HG02870 (cell line): ENCODE measurements around the gene THSD7A.
"Not testable (repeated sequence)": the region's sequence is repeated elsewhere in the genome, so short reads cannot be mapped to it uniquely, and the experiment has no call there.

ENCODE experiments used
- ATAC-seq: cut with Tn5 transposase; IDR thresholded peaks from one replicate; pipeline ENCODE4 v1.9.1; 2021; ENCODE audit warnings: mild to moderate bottlenecking, moderate library complexity; ENCODE audit not compliant: unreplicated experiment

THSD7A gene

DNA sequence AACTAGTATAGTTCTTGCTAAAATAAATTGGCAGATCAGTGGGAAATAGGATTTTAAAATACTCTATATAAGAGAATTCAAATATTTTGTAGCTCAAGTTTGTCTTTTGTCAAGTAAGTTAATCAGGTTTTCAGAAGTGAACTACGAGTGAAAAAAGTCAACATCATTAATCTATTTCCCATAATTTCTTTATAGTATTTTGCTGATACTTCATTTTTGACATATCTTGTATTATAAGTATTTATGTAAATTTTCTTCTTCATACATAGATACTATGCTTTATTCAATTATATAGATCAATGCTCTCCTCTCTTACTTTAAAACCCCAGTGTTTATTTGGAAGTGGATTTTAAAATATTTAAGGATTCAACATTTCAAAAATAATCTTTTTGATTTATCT, 360.7 kb downstream of the THSD7A start:
- ATAC-seq = no peak

DNA sequence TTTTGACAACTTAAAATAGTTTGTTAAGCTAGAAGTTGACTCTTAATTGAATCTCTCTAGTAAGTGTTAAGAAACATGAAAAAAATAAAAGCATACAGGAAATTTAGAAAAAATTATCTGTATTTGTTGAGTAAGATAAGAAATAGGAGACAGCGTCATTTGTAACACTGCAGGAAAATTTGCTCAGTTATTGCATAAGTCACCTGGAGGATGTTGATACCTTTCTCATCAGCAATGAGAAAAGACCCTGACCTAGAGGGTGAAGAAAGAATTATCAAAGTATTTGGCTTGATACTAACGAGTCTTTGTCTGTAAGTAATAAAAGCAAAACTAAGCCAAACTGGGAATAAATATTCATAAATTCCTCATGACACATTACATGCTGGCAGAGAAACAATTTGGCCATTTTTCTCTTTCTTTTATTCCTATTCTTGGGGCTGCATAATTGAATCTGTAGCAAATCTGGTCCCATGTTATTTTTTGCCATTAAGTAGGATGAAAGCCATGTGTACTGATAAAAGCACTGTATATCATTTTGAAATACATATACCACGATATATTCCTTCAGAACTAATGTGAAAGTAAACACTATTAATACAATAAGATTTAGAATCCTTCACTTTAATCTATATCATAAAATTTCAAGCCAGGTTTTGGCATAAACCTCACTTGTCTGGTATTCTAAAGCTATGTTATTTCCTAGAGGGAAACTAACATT, 362.8 kb downstream of the THSD7A start:
- no peak for ATAC-seq

DNA sequence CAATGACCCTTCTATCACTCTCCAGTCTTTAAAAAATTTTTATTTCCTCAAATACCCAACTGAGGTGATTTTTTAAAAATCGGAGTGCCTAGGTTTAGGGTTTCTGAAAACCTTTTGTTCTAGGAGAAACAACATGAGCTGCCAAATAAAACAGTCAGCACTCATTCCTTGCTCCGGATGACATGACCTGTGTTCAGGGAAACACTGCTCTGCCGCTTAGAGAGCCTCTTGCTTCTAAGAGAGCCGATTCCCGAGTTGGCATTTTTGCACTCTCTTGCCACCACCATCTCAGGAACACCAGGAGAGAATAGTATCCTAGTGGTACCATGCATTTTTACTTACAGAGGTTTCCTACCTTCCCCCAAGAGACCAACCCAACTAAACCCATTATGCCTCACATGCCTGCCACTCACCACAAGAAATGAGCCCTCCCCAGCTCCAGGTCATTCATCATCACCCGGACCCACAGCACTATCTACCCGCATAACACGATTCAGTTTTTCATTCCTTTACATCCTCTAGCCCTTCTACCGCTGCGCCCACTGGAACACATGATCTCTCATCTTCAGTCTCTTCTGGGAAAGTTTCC, 365.4 kb downstream of the THSD7A start:
- no peak for ATAC-seq

GRCh38 chr7:11464624-11465023, 367.4 kb downstream of the THSD7A start:
- ATAC-seq = no peak

- no peak for ATAC-seq
Observed at GRCh38 chr7:11461946-11462345, 370.1 kb downstream of the THSD7A start.

- ATAC-seq = no peak
Observed at GRCh38 chr7:11458736-11459483, 373.1 kb downstream of the THSD7A start.

GRCh38 chr7:11457419-11457818, 374.6 kb downstream of the THSD7A start:
- no peak for ATAC-seq

GRCh38 chr7:11456574-11456973, 375.4 kb downstream of the THSD7A start:
- ATAC-seq = no peak

DNA sequence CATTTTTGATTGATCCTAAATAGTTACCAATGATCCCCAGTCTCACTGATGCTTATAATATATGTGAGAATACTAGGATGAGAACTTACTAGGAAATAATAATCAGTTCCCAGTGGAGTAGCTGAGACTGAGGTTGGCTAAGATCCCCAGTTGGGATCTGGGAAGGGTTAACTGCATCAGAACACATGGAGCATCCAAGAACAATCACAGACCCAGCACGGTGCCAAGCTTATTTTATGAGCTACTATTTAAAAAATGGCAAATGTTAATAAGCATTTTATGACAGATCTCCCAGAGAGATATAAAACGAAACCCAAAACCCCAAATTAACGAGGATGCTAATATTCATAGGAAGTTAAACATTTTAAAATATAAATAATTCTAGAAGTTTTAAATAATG, 379.5 kb downstream of the THSD7A start:
- ATAC-seq = no peak

DNA sequence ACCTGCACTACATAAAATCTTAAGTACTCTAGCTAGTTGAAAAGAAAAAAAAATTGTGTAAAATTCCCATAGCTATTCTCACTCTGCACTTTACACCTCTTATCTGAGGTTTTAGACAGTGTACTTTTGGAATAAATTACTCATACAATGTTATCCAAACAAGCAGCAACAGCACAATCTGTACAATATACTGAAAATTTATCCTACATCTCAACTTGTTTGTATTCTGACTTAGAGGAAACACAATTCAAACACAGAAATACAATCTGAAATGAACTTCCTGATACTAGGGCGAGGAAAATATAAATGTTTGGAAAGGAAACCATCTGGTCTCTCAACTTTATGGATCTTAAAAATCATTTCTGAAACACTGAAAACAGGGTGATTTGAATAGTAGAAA, 381.7 kb downstream of the THSD7A start:
- ATAC-seq = no peak

DNA sequence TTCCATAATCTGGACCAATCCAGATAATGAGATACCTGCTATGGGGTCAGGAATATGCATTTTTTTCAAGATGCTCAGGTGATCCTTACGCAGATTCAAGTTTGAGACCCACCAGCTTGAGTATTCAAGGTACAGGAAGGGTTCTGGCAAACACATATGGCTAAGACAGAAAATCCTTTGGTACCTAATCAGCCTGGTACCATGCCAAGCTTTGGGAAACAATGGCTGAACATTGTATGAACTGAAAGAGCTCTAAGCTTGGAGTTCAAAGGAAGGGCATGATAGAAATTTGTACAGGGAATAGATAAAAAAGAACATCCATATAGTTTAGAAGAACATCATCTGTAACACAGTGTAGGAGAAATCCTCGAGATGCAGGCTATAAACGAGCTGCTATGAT, 382.7 kb downstream of the THSD7A start:
- ATAC-seq = no peak

DNA sequence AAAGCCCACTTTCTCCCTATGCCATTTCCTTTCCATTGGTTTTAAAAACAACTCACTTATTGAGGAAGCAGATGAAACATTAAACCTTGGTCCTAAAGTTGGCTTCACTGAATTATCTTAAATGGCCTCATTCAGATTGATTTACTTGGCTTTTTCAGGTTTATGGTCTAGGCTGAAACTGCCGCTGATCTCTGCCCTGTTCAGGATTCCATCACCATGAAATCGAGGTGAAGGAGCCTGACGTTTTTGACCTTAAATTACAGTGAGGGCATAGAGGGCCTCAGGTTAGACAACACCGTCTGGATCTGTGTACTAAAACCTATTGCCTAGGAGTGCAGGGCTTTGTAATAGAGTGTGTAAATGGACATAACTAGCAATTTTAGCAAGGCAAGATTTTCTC, 383.7 kb downstream of the THSD7A start:
- ATAC-seq = no peak

- no peak for ATAC-seq
Observed at GRCh38 chr7:11447106-11447505, 384.9 kb downstream of the THSD7A start.

DNA sequence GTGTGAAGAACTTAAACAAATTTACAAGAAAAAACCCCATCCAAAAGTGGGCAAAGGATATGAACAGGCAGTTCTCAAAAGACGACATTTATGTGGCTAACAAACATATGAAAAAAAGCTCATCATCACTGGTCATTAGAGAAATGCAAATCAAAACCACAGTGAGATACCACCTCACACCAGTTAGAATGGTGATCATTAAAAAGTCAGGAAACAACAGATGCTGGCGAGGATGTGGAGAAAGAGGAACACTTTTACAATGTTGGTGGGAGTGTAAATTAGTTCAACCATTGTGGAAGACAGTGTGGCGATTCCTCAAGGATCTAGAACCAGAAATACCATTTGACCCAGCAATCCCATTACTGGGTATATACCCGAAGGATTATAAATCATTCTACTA, 388.1 kb downstream of the THSD7A start:
- not testable (repeated sequence) for ATAC-seq

DNA sequence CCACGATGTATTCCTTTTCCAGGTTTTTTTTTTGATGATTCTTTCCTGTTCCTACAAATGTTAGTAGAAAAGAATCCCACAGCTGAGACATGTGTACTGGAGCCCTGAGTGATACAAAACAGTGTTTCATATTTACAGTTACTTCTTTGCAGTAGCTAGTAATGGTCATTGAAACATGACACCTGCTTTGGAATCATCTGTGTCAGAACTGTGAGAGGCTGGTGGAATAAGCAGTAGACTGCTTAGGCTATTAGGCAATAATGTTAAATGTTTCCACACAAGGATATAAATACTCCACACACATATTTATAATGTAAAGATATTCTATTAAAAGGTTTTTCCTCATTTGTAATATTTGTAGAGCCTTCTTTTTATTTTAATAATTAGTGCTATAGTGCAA, 394.0 kb downstream of the THSD7A start:
- no peak for ATAC-seq

DNA sequence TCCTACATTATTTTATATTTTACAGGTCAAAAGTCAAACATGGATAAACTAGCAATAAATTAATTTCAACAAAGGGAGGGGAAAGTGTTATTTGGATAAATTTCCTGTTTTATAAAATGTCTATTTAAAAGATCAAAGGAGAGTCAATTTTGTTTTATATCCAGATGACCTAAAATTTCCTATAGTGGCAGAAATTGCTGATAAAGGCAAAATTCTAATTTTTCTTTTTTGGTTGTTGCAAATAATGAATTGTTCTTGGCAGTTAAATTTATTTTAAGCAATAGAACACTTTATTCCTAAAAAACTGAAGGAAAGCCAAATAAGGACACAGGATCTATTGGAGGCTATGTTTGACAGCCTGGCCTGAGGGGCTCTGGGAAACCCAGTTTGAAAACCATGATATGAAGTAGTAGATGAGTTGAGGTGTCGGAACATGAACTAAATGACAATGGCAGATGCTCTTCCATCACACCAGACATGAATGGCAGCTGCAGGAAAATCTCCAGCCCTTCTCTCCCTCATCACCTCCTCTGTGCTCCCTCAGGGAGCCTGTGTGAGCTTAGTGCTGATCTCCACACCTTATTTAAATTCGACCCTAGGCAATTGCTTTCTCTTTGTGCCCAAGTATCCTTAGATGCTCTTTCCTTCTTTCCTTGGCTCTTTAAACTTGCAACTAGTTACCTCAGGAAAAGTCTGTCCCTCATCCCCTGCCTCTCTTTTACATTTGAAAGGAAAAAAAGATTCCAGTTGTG, 395.0 kb downstream of the THSD7A start:
- ATAC-seq = no peak

DNA sequence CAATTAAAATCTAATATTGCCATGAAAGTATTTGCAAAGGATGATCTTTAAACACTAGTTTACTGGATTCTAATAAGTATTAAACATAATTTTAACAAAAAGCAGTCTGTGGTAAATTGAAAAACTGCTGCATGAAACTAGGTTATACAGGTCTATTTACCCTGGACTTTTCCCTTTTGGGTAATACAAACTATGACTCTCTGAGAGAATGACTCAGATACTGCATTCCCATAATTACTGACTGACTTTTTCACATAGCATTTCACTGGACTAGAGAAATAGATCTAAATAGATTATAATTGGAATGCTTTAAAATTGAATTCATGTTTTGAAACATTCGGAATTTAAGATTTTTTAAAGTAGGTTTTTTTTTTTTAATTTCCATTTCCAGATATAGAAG, 395.7 kb downstream of the THSD7A start:
- ATAC-seq = no peak

DNA sequence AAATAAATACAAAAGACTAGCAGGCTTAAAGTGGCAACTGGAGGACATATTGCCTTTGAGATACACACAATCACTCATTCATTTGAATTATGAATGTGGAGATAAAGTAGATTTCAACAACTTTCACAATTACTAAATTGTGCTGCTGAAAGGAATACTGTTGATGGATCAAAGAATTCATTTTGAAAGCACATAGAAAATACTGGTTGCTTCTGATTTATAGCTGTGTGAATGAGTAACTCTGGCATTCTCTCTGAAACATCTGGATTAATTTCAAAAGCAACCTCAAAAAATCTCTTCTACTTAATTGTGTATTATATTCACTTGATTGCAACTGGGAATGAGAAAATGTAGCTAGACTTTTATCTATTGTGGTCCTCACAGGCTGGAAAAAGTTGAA, 397.6 kb downstream of the THSD7A start:
- ATAC-seq = no peak

DNA sequence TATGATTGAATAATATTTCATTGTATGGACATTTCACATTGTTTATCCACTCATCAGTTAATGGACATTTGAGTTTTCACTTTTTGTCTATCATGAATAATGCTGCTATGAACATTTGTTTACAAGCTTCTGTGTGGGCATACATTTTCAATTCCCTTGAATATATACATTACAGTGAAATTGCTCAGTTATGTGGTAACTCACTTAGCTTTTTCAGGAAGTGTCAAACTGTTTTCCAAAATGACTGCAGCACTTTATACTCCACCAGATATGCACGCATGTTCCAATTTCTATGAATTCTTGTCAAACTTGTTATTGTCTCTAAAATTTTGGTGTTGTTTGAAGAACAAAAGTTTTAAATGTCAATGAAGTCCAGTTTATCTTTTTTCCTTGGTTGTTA, 401.2 kb downstream of the THSD7A start:
- no peak for ATAC-seq

DNA sequence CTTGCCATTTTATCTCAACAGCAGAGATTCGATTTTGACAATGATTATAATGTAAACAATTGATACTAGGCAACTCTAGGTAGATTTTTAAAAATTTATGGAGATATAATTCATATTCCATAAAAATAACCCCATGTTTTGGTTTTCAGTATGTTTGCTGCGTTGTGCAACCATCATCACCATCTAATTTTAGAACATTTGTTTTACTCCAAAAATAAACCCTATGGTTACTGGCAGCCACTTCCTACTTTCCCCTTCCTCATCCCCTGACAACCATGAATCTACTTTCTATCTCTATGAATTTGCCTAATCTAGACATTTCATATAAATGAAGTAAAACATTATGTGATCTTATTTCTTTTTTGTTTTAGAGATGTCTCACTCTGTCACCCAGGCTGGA, 401.9 kb downstream of the THSD7A start:
- ATAC-seq = no peak

- ATAC-seq = no peak
Observed at GRCh38 chr7:11428877-11429581, 403.0 kb downstream of the THSD7A start.
